Endothelial cell of umbilical vein (primary cell): ENCODE results near the gene CEACAM3.

Experiments
- EZH2 ChIP-seq: IDR thresholded peaks from 2 replicates; pipeline ENCODE4 v1.6.1; 2012; ENCODE audit warnings: borderline replicate concordance, low read depth, mild to moderate bottlenecking, moderate library complexity, low read length, inconsistent platforms; ENCODE audit not compliant: severe bottlenecking
- MAX ChIP-seq: IDR thresholded peaks from 2 replicates; pipeline ENCODE4 v1.6.1; 2011; ENCODE audit not compliant: insufficient read depth, insufficient read length
- TF ChIP-seq, protein P1 (sequence below), 2 donors: IDR thresholded peaks; 1 replicate in 1 of 2; 2 replicates in 1 of 2; pipeline ENCODE4 v1.5.1; 2011; ENCODE audit warnings: low read length in 2 of 2, mild to moderate bottlenecking in 2 of 2, moderate library complexity in 2 of 2, control low read depth in 1 of 2, inconsistent platforms in 1 of 2, low read depth in 1 of 2; ENCODE audit not compliant: insufficient read depth in 1 of 2; ENCODE audit errors: extremely low read depth in 1 of 2

DNA sequence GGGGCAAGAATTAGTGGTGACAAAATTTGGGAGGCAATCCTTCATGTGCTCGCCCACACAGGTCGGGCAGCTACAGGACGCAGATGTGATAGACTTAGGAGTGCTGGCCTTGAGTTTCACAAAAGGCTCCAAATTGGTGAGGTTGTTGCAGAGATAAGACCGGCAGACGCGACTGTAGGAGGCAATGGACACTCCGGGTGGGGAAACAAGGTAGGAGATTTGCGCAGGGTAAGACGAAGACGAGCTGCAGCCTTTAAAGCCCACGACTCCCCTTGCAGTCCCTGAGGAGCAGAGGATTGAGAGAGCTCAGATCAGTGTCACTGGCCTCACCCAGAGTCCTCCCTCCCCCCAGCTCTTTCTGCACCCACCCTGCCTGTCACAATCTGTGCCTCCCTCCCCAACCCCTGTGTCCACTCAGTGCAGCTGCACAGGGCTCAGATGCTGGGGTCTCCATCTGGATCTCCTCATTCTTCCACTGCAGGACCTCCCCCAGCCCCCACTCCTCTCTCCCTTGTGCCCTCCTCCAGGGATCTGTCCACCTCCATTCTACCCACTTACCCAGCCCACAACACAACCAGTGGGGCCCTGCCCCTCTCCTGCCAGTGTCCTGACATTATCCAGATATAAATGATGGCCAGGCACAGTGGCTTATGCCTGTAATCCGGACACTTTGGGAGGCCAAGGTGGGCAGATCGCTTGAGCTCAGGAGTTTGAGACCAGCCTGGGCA lies 41.8 kb downstream of the CEACAM3 start:
- TF ChIP-seq, protein P1, sequence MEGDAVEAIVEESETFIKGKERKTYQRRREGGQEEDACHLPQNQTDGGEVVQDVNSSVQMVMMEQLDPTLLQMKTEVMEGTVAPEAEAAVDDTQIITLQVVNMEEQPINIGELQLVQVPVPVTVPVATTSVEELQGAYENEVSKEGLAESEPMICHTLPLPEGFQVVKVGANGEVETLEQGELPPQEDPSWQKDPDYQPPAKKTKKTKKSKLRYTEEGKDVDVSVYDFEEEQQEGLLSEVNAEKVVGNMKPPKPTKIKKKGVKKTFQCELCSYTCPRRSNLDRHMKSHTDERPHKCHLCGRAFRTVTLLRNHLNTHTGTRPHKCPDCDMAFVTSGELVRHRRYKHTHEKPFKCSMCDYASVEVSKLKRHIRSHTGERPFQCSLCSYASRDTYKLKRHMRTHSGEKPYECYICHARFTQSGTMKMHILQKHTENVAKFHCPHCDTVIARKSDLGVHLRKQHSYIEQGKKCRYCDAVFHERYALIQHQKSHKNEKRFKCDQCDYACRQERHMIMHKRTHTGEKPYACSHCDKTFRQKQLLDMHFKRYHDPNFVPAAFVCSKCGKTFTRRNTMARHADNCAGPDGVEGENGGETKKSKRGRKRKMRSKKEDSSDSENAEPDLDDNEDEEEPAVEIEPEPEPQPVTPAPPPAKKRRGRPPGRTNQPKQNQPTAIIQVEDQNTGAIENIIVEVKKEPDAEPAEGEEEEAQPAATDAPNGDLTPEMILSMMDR (IDR thresholded peaks at IDR 0.05; ENCODE audit: extremely low read depth in 1 of 2, insufficient read depth in 1 of 2, low read depth in 1 of 2, low read length in 2 of 2) = no peak
- TF ChIP-seq MAX (no peak), EZH2 (no peak)
